ENCODE results near the gene BICDL2.
A peak's percentile ranks its signal among the peaks of the same experiment; 100 is the strongest.

The BICDL2 gene

GRCh38 chr16:3010510-3010909 lies 26.2 kb downstream of the BICDL2 start:
- no peak for DNase-seq (ENCODE audit: low spot score)

GRCh38 chr16:3009568-3010390 lies 27.0 kb downstream of the BICDL2 start:
- peak; percentile 67 for DNase-seq (ENCODE audit: low spot score)

DNA sequence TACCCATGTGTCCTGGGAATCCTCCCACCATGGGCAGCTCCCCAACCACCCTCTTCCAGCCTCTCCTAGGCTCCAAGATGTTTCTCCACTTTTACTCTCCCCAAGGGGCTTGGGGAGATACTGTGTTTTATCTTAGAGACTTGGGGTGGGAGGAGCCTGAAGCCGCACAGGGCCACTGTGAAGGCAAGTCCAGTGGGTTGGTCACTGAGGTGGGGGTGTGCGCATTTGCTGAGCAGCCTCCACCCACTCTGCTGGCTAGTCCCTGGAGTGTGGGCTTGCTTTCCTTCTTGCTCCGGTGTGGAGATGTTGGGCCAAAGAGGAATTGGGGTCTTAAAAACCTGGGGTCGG lies 28.1 kb downstream of the BICDL2 start:
- DNase-seq (ENCODE audit: low spot score) = no peak

GRCh38 chr16:3007957-3008689 lies 28.6 kb downstream of the BICDL2 start:
- no peak for DNase-seq (ENCODE audit: low spot score)

DNA sequence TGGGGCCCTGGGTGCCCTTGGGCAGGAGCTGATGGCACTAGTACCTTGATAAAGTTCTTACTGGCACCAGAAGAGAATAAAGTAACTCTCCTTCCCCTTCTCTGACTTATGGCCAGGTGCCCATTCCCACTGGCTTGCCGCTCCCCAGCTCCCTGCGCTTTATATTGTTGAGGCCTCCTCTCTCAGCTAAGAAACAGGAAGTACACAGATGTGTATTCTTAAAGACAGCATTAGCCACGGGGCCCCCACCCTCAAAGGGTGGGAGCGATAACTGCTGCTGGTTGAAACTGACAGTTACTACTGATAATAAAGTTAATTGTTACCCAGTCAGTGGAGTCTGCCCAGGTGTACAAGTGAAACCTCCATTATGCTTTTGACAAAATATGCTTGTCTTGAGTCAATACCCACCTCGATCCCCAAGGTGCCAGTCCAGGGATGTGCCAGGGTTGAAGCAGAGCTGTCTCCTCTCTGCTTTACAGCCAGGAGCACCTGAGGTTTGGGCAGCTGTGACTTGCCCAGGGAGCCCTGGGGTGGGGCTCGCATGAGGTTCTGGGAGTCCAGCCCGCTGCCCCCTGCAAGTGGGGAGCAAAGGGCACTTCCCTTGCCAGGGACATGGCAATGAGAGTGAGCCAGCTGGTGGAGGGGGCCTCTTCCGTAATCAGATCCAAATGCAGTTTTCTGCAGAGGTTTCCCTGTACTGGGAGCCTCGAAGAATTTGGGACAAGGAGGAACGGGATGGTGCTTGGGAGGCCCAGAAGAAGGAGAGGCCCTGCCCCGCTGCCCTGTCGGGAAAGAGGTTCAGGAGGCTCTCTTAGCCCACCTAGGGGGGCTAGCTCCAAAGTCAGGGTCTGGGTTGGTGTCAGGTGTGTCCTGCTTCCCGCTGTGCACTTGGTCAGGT lies 29.4 kb downstream of the BICDL2 start:
- DNase-seq (ENCODE audit: low spot score) = no peak

DNA sequence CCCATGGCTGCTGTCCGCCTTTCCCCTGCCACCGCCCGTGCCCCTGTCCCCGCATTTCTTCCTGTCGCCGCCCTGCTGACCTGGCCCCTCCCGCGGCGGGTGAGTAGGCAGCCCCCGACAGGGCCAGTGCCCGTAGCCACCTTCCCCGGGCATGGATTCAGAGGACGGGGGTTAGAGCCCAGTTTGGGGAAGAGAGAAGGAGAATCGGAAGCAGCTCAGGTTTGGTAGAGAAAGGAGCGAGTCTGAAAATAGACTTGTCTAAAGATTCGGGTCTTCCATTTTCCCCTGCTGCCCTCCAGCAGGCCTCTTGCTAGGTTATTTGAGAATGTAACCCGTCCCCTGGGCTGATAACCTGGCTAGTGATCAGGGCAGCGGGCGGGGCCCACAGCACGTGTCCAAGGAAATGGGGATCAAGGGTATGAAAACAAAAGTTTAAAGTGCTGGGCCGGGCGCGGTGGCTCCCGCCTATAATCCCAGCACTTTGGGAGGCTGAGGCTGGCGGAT lies 31.9 kb downstream of the BICDL2 start:
- peak; percentile 65 for DNase-seq (ENCODE audit: low spot score)

GRCh38 chr16:3004319-3004718 lies 32.4 kb downstream of the BICDL2 start:
- DNase-seq (ENCODE audit: low spot score) = peak; percentile 35

DNA sequence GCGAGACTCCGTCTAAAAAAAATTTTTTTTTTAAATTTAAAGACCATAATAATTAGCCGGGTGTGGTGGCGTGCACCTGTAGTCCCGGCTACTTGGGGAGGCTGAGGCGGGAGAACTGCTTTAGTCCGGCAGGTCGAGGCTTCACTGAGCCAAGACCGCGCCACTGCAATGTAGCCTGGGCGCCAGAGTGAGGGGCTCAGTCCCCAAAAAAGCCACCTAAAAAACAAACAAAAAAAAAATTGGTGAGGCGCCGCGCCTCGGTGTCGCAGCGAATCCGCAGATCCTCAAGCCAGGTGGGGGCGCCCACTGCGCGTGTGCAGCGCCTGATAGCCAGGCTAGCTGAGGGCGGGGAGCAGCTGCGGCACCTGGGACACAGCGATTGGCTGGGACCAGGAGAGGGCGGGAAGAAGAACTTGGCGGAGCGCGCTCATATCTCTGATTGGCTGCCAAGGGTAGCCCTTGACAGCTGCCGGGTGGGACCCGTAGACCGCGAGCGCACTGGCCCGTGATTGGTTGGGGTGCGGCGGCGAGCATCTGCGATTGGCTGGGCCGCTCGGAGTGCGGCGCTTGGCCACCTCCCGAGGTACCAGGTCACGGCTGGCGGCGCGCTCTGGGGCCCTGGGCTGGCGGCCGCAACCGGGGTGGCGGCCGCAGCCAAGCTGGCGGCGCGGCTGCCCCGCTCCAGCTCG lies 33.0 kb downstream of the BICDL2 start:
- DNase-seq (ENCODE audit: low spot score) = peak; percentile 99

DNA sequence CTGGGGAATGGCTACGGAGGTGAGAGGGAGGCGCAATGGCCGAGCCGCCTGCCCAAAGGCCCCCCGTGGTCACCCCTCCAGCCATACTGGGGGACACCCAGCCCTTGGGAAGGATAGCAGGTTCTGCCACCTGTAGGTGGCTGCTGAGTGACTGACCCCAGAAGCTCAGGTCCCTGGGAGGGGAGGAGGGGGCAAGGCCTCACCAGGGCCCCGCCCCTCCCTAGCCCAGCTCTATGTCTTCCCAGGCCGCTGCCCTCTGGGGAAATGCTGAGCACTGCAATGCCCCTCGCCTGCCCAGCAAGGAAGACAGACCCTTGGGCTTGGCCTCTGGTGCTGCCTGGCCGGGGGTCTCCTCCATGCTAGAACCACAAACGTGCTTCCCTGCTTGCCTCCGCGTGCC lies 35.4 kb downstream of the BICDL2 start:
- no peak for DNase-seq (ENCODE audit: low spot score)

GRCh38 chr16:3000540-3000939 lies 36.2 kb downstream of the BICDL2 start:
- no peak for DNase-seq (ENCODE audit: low spot score)

DNA sequence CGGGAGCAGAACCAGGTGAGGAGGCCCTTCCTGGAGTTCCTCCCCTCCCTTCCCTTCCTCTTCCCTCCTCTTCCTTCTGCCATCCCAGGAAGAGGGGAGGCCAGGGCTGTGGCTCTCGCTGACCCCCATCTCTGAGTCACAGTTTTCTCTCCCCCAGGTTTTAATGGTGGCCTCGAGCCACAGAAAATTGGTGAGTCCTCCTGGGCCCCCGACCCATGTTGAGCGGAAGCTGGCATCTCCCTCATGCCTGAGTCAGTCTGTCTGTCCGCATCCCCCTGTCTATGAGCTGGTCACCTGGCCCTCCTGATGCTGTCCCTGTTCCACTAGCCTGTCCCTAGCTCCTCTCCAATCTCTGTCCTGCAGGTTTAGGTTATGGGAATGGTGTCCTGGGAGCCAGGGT lies 36.8 kb downstream of the BICDL2 start:
- no peak for DNase-seq (ENCODE audit: low spot score)

DNA sequence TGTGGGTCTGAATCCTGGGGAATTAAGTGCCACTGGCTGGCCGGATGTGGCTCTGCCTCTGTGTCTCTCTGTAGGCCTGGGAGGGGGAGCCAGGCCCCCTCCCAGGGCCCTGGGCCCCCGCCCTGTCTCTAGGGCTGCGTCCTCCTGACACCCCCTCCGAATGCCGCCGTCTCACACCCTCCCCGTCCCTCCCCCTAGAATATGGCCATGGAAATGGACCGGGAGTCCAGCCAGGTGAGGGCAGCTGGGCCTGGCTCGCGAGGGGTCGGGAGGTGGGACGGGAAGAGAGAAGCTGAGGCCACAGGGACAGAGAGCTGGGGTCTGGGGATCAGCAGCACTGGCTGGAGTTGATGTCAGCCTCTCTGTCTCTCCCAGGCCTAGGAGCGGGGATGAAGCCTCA lies 40.4 kb downstream of the BICDL2 start:
- no peak for DNase-seq (ENCODE audit: low spot score)

- DNase-seq (ENCODE audit: low spot score) = no peak
Measured at GRCh38 chr16:2992383-2993081, 44.2 kb downstream of the BICDL2 start.

DNA sequence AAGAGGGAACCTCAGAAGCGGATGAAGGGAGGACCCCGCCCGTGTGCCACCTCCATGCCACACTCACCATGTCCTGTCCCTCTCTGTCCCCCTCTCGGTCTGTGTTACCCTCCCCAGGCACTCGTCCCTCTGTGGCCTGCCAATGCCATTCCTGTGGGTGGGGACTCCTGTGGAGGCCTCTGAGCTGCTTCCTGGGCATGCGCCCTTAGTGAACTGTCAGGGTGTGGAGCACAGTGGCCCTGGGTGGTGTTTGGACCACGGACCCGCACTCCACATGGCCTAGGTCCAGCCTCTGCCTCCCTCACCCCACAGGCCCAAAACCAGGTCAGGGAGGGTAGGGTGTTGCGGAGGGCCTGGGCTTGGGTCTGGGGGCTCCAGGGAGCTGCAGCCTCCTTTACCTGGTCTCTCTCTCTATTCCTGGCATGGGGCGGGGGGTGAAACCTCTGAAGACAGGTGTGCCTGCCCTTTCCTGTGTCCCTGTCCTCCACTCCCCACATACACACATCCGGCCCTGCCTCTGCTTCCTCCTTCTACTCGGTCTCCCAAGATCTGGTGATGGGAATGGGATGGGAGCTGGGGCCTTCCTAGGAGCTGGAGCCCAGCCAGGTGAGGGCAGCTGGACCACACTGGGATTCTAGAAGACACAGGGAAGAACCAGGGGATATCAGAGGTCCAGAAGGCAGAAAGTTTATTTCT lies 45.0 kb downstream of the BICDL2 start:
- DNase-seq (ENCODE audit: low spot score) = no peak

DNA sequence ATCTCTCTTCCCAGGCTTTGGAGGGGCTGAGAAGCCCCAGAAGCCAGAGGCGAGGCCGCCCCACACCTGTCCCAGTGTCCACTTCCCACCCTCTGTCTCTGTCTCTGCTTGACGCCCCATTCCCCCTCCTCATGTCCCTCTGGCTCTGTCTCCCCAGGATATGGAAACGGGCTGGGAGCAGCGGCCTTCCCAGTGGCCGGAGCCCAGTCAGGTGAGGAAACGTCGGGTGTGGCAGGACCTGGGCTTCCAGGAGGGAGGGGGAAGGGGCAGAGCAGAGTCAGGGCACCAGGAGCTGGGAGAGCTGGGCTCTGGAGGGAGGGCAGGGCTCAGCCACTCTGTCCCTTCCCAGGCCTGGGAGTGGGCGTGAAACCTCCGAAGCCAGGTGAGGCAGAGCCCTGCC lies 45.9 kb downstream of the BICDL2 start:
- no peak for DNase-seq (ENCODE audit: low spot score)

- DNase-seq (ENCODE audit: low spot score) = no peak
Measured at GRCh38 chr16:2988590-2989099, 48.1 kb downstream of the BICDL2 start.

GRCh38 chr16:2987833-2988232 lies 48.9 kb downstream of the BICDL2 start:
- DNase-seq (ENCODE audit: low spot score) = no peak

DNA sequence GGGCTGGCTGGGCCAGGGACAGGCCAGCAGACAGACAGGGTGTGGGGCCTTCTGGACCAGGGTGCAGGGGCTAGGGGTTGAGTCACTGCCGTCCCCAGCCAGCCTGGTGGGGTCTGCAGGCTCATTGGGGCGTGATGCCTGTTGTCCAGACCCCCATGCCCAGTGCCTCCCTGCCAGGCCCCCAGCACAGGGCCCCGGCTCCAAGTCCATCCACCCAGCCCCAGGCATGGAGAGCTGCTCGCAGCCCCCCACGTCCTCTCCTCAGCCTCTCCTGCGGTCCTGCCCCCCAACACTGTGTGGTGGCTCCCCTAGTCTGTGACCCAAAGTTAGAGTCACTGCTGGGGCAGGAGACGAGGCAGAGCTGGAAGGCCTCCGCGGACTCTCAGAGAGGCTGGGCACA lies 49.5 kb downstream of the BICDL2 start:
- DNase-seq (ENCODE audit: low spot score) = no peak

DNA sequence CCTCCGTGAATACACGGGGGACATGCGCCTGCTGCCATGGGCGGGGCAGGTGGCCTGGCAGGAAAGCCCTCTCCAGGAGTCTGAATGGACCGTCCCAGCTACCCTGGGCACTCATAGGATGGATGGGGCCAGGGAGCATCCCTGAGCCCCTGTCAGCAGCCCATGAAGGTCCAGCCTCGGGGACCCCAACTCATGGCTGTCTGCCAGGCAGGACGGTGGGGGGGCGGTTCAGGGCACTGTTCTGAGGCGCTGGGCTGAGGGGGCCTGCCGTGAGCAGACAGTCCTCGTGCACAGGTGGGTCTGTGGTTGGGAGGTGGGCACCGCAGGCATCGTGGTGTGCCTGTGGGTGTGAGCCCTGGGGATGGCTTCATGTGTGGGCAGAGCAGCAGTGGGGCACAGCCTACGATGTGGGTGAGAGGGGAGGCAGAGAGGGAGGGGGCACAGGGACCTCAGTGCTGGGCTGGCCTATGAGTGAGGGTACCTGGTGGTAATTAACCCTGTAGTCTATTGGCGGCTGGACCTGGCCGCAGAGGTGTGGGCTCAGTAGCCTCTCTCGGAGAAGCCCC lies 50.0 kb downstream of the BICDL2 start:
- DNase-seq (ENCODE audit: low spot score) = no peak

DNA sequence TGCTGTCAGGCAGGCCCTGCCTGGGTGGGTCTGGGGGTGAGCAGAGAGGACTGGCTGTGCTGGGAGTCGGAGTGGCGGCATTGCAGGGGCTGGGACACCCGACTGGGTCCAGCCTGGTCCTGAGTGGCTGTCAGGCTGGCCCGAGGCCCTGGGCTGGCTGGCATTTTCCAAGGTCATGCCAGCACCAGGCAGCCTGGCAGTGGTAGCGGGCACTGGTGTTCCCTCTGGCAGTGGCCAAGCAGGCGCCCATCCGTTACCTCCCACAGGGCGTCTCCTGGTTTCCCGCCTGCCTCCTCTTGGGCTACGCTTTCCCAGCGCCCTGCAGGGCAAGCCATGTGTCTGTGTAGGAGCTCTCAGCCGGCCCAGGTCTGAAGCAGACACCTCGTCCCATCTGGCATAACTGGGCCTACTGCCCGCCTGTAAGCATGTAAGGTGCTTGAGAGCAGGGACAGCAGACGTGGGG lies 50.8 kb downstream of the BICDL2 start:
- DNase-seq (ENCODE audit: low spot score) = no peak
